Upper lobe of left lung (tissue), 4 donors: Measurements from ENCODE around the gene GARNL3.

Source experiments
- POLR2A ChIP-seq, 4 donors: fragments of 450-650 bp; IDR thresholded peaks; one replicate each; pipeline ENCODE4 v1.5.1; 2016 to 2017; ENCODE audit warnings: antibody characterized with exemption in 4 of 4, mild to moderate bottlenecking in 2 of 4
- POLR2AphosphoS5 ChIP-seq, 2 donors: sonication (generic); formaldehyde crosslinking; IDR thresholded peaks; one replicate each; pipeline ENCODE4 v1.5.1; 2017; ENCODE audit warnings: antibody characterized with exemption in 2 of 2
- TF ChIP-seq, protein P1 (sequence below), 6 experiments: fragments of 450-650 bp in 4 of 6; fragments of 200-600 bp in 2 of 6; sonication (generic) in 2 of 6; IDR thresholded peaks; one replicate each; pipeline ENCODE4 v1.5.1; 2016 to 2019; ENCODE audit warnings: antibody characterized with exemption in 6 of 6

DNA sequence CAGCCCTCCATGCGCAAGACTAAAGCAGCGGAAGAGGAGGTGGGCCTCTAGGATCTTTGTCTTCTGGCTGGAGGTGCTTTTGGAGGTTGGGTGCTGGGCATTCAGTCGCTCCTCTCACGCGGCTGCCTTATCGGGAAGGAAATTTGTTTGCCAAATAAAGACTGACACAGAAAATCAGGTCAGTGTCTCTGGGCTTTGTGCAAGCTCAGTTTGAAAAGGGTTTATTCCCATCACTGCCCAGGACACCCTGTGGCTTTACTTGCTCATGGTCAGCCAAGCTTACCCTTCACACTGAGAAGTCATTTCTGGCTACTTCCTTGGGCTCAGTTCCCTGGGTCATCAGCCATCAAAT is 142.9 kb downstream of the GARNL3 start:
- TF ChIP-seq, protein P1, sequence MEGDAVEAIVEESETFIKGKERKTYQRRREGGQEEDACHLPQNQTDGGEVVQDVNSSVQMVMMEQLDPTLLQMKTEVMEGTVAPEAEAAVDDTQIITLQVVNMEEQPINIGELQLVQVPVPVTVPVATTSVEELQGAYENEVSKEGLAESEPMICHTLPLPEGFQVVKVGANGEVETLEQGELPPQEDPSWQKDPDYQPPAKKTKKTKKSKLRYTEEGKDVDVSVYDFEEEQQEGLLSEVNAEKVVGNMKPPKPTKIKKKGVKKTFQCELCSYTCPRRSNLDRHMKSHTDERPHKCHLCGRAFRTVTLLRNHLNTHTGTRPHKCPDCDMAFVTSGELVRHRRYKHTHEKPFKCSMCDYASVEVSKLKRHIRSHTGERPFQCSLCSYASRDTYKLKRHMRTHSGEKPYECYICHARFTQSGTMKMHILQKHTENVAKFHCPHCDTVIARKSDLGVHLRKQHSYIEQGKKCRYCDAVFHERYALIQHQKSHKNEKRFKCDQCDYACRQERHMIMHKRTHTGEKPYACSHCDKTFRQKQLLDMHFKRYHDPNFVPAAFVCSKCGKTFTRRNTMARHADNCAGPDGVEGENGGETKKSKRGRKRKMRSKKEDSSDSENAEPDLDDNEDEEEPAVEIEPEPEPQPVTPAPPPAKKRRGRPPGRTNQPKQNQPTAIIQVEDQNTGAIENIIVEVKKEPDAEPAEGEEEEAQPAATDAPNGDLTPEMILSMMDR (IDR thresholded peaks at IDR 0.05), result no peak
- TF ChIP-seq POLR2A (IDR thresholded peaks at IDR 0.05) (no peak), POLR2AphosphoS5 (IDR thresholded peaks at IDR 0.05) (no peak)
